Activated CD4-positive, alpha-beta T cell treated with anti-CD3 and anti-CD28 coated beads, Interleukin-2, amount 10 ng/mL, durations not matched to agents 24 days and 14 days (primary cell): ENCODE data around the gene CLIP3. TPM values are rescaled to one million over a fixed set of nuclear protein-coding genes. Genes with fewer than 3 reads are reported as not detected.

Source experiments
- DNase-seq: peaks from one replicate; pipeline ENCODE4 v3.0.0; 2022
- H3K27ac Mint-ChIP-seq: one replicate; pipeline ENCODE4 v1.8.0; 2022; ENCODE audit warnings: mild to moderate bottlenecking, mixed read lengths
- H3K27me3 Mint-ChIP-seq: one replicate; pipeline ENCODE4 v1.8.0; 2022; ENCODE audit warnings: mixed read lengths
- H3K36me3 Mint-ChIP-seq: one replicate; pipeline ENCODE4 v1.8.0; 2022; ENCODE audit warnings: low read depth, mild to moderate bottlenecking, mixed read lengths
- H3K4me1 Mint-ChIP-seq: one replicate; pipeline ENCODE4 v1.8.0; 2021; ENCODE audit warnings: mixed read lengths
- H3K4me3 Mint-ChIP-seq: one replicate; pipeline ENCODE4 v1.8.0; 2022; ENCODE audit warnings: mild to moderate bottlenecking, moderate library complexity, mixed read lengths
- H3K9me3 Mint-ChIP-seq: one replicate; pipeline ENCODE4 v1.8.0; 2021; ENCODE audit warnings: mixed read lengths
- intact Hi-C: fragments of 100-400 bp; cut with micrococcal nuclease; formaldehyde crosslinking; loops from one replicate; pipeline ENCODE4 v1.15.1; 2023
- total RNA-seq: library from RNA; stranded (reverse); gene quantifications from 2 replicates; pipeline ENCODE4 v1.2.3, GENCODE V29; 2022

Gene CLIP3
- total RNA-seq, 1 donor from 2014 or later, result 0.96 TPM

GRCh38 chr19:36009220-36009619 is 23.5 kb downstream of the CLIP3 start:
- H3K27ac Mint-ChIP-seq, result peak overlapping the region; percentile 76
- peaks cover 26% of the 10 kb centered on the region for H3K4me1 Mint-ChIP-seq
- peaks cover 13% of the 10 kb centered on the region for H3K36me3 Mint-ChIP-seq
- intact Hi-C loops, result no loop called here
- H3K4me3 Mint-ChIP-seq, result peak overlapping the region; percentile 78
- no peaks in the 10 kb centered on the region for H3K27me3 Mint-ChIP-seq
- peak; percentile 89 for DNase-seq
- no peaks in the 10 kb centered on the region for H3K9me3 Mint-ChIP-seq

DNA sequence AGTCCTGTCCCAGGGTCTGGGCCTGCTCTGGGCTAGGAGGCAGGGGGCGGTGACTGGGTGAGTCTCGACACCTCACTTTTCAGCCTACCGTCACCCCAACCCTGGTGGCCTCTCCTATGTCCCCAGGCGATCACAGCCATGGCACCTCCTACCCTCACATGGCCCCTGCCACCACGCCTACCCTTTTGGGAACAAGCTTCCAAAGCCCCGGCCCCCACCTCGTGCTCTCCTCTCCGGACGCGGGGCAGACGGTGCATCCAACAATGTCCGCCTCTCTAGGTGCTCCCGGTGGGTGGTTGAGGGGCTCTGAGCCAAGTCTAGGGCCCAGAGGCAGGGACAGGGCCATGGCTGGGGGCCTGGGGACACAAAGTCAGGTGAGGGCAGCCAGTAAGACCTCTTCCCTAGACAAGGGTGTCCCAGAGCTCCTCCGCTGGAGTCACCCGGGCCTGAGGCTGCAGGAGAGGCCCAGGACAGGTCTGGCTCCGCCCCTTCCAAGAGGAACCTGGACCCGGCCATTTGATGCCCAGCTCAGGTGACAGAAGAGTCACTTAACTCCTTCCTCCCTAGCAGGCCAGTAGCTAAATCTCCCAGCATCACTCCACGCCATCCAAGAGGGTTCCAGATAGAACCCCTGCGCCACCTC is 24.2 kb downstream of the CLIP3 start, which contains the start of gene SYNE4:
Gene SYNE4 (minus strand): TSS at position 478 of the 643 bp plus-strand sequence. CDS start 132 bp downstream, at position 346.
- H3K27ac Mint-ChIP-seq, result peak within 1 kb of the TSS; percentile 76
- H3K4me3 Mint-ChIP-seq, result peak within 1 kb of the TSS; percentile 78
- H3K36me3 Mint-ChIP-seq, result peaks cover 10% of the 10 kb centered on the region
- no peaks in the 10 kb centered on the region for H3K27me3 Mint-ChIP-seq
- no peak for DNase-seq
- intact Hi-C loops, result no loop called here
- H3K9me3 Mint-ChIP-seq, result no peaks in the 10 kb centered on the region
- peaks cover 19% of the 10 kb centered on the region for H3K4me1 Mint-ChIP-seq

DNA sequence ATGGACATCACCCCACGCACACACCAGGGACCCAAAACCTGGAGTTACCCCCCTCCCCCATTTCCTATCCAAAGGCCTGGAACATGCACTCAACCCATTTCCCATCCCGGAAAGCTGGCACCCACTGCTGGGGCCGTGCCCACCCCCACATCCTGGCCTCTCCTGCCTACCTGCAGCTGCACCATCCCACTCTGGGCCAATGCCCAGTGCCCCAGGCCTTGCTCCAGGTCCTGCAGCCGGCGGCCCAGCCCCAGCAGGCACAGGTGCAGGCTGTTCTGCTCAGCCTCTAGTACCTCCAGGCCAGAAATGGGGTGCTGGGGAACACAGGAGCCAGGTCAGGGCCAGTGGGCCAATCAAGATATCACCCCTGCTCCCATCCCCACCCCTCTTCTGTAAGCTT is 25.7 kb downstream of the CLIP3 start:
- intact Hi-C loops, result no loop called here

GRCh38 chr19:36003284-36003683 is 29.4 kb downstream of the CLIP3 start:
- Mint-ChIP-seq H3K27me3 (no peaks in the 10 kb centered on the region), H3K27ac (no peak overlapping the region), H3K9me3 (no peaks in the 10 kb centered on the region), H3K36me3 (peaks cover 26% of the 10 kb centered on the region), H3K4me3 (no peak overlapping the region), H3K4me1 (peaks cover 11% of the 10 kb centered on the region)
- intact Hi-C loops, result no loop called here
- no peak for DNase-seq

More for the DNA sequence above, 25.7 kb downstream of the CLIP3 start:
- Mint-ChIP-seq H3K4me1 (peaks cover 17% of the 10 kb centered on the region), H3K9me3 (no peaks in the 10 kb centered on the region), H3K36me3 (peaks cover 15% of the 10 kb centered on the region), H3K4me3 (no peak overlapping the region), H3K27me3 (no peaks in the 10 kb centered on the region), H3K27ac (no peak overlapping the region)
- no peak for DNase-seq

GRCh38 chr19:36001605-36002004 is 31.1 kb downstream of the CLIP3 start:
- intact Hi-C loops, result no loop called here
- Mint-ChIP-seq H3K9me3 (no peaks in the 10 kb centered on the region), H3K4me1 (peaks cover 22% of the 10 kb centered on the region), H3K4me3 (no peak overlapping the region), H3K27me3 (no peaks in the 10 kb centered on the region), H3K27ac (no peak overlapping the region), H3K36me3 (peaks cover 36% of the 10 kb centered on the region)
- no peak for DNase-seq

- DNase-seq, result no peak
- peaks cover 34% of the 10 kb centered on the region for H3K4me1 Mint-ChIP-seq
Observed at GRCh38 chr19:35996777-35997176, 35.9 kb downstream of the CLIP3 start.

GRCh38 chr19:35995048-35995993 is 37.4 kb downstream of the CLIP3 start, which contains the start of gene SDHAF1:
SDHAF1 (plus strand) TSS chr19:35995188; CDS start chr19:35995275, 87 bp downstream.
- peak within 1 kb of the TSS; percentile 92 for H3K27ac Mint-ChIP-seq
- peak; percentile 98 for DNase-seq
- intact Hi-C loops, result loop anchor here (1.0 to 5.0 kb wide), 4 partner anchors 19 to 132 kb away; partner anchors contain the start of genes ALKBH6, THAP8 and WDR62
- H3K4me1 Mint-ChIP-seq, result peaks cover 31% of the 10 kb centered on the region
- no peaks in the 10 kb centered on the region for H3K9me3 Mint-ChIP-seq
- H3K27me3 Mint-ChIP-seq, result no peaks in the 10 kb centered on the region
- H3K4me3 Mint-ChIP-seq, result peak within 1 kb of the TSS; percentile 92
- peaks cover 20% of the 10 kb centered on the region for H3K36me3 Mint-ChIP-seq

More at GRCh38 chr19:35996777-35997176, 35.9 kb downstream of the CLIP3 start:
- H3K9me3 Mint-ChIP-seq, result no peaks in the 10 kb centered on the region
- H3K27ac Mint-ChIP-seq, result peak overlapping the region; percentile 41
- no peaks in the 10 kb centered on the region for H3K27me3 Mint-ChIP-seq
- H3K36me3 Mint-ChIP-seq, result peaks cover 32% of the 10 kb centered on the region
- intact Hi-C loops, result loop anchor here (5.0 kb wide), 3 partner anchors 39 to 131 kb away; partner anchors contain the start of genes THAP8 and WDR62
- peak overlapping the region; percentile 92 for H3K4me3 Mint-ChIP-seq

DNA sequence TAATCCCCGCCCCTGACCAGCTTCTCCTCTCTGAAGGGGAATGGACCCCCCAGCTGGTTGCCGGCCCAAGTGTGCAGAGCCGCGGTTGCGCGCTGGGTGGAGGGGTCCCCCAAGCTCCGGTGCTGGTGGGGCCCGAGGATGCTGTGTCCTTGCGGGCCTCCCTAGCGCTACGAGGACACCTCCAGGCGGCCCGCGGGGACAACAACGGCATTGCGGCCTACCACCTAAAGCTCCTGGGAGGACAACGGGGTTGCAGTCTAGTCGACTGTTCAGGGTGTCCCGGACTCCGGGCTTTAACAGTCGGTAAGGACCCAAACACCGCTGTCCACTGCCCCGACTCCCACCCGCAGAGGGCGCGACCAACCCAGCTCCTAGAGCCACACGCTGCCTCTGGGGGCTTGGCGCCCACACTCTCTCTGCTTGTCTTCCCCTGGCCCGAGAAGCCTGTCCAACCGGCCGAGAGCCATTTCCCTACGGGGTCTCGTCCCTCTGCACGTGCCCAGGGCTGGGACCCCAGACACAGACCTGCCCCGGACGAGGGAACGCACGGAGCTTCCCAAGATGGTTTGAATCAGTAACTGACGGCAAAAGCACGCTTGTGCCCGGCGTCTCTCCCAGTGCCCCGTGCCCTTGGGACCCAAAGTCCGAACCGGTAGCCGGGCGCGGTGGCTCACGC is 38.6 kb downstream of the CLIP3 start:
- intact Hi-C loops, result no loop called here
- Mint-ChIP-seq H3K36me3 (peaks cover 16% of the 10 kb centered on the region), H3K27ac (peak overlapping the region; percentile 75), H3K9me3 (no peaks in the 10 kb centered on the region), H3K27me3 (no peaks in the 10 kb centered on the region), H3K4me3 (peak overlapping the region; percentile 92), H3K4me1 (peaks cover 27% of the 10 kb centered on the region)
- DNase-seq, result peak; percentile 70

- peak overlapping the region; percentile 3 for H3K27ac Mint-ChIP-seq
- intact Hi-C loops, result no loop called here
- no peak for DNase-seq
Observed at GRCh38 chr19:35992907-35993765, 39.5 kb downstream of the CLIP3 start.

GRCh38 chr19:35991731-35992450 is 40.8 kb downstream of the CLIP3 start:
- Mint-ChIP-seq H3K4me1 (peaks cover 20% of the 10 kb centered on the region), H3K36me3 (peaks cover 6% of the 10 kb centered on the region), H3K27me3 (peaks cover 14% of the 10 kb centered on the region), H3K4me3 (no peak overlapping the region), H3K27ac (no peak overlapping the region), H3K9me3 (no peaks in the 10 kb centered on the region)
- no peak for DNase-seq
- intact Hi-C loops, result no loop called here

More at GRCh38 chr19:35992907-35993765, 39.5 kb downstream of the CLIP3 start:
- peaks cover 27% of the 10 kb centered on the region for H3K4me1 Mint-ChIP-seq
- H3K4me3 Mint-ChIP-seq, result no peak overlapping the region
- peaks cover 8% of the 10 kb centered on the region for H3K27me3 Mint-ChIP-seq
- peaks cover 14% of the 10 kb centered on the region for H3K36me3 Mint-ChIP-seq
- H3K9me3 Mint-ChIP-seq, result no peaks in the 10 kb centered on the region

DNA sequence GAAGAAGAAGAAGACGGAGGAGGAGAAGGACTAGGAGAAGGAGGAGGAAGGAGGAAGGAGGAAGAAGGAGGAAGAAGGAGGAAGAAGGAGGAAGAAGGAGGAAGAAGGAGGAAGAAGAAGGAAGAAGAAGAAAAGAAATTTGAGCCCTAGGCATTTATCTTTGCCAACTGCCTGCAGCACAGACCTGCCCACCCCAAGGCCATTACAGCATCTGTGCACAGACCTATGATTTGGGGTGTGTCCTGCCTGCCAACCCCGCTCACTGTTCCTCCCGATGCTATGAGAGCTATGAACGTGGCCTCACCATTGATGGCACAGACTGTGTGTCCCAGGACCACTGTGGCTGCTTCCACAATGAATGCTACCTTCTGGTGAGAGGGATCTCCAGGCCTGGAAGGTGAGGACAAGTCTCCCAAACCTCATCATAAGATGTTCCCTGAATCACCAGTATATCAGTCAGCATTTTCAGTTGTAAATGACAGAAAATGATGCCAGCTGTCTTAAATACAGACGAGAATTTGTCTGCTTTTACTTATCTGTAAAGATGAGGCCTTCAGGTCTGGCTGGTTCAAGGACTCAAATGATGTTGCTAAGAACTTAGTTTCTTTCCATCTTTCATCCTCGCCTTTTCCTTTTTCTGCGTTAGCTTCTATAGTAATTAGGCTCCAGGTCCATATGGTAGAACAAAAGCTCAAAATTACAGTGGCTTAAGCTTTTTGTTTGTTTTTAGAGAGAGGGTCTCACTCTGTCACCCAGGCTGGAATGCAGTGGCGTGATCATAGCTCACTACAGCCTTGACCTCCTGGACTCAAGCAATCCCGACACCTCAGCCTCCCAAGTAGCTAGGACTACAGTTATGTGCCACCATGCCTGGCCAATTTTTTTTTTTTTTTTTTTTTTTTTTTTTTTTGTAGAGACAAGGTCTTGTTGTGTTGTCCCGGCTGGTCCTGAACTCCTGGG is 41.6 kb downstream of the CLIP3 start:
- Mint-ChIP-seq H3K36me3 (peaks cover 3% of the 10 kb centered on the region), H3K27ac (no peak overlapping the region), H3K4me3 (no peak overlapping the region), H3K9me3 (no peaks in the 10 kb centered on the region), H3K27me3 (peaks cover 21% of the 10 kb centered on the region), H3K4me1 (peaks cover 16% of the 10 kb centered on the region)
- DNase-seq, result no peak
- intact Hi-C loops, result no loop called here
